Rectal smooth muscle tissue (tissue), 1 donor: ENCODE results near the gene SFSWAP.

ENCODE experiments used
- H3K27ac ChIP-seq: one replicate; pipeline ENCODE4 v1.7.0; 2013; ENCODE audit warnings: low read depth, low read length, inconsistent platforms
- H3K27me3 ChIP-seq: one replicate; pipeline ENCODE4 v1.7.0; 2013; ENCODE audit warnings: low read length; ENCODE audit not compliant: control insufficient read depth, insufficient read depth
- H3K36me3 ChIP-seq: one replicate; pipeline ENCODE4 v1.7.0; 2013; ENCODE audit warnings: low read length; ENCODE audit not compliant: control insufficient read depth, insufficient read depth
- H3K4me1 ChIP-seq: one replicate; pipeline ENCODE4 v1.7.0; 2013; ENCODE audit warnings: low read length; ENCODE audit not compliant: control insufficient read depth, insufficient read depth
- H3K4me3 ChIP-seq: one replicate; pipeline ENCODE4 v1.7.0; 2013; ENCODE audit warnings: low read length
- H3K9ac ChIP-seq: one replicate; pipeline ENCODE4 v1.7.0; 2013; ENCODE audit warnings: low read length

Gene SFSWAP

DNA sequence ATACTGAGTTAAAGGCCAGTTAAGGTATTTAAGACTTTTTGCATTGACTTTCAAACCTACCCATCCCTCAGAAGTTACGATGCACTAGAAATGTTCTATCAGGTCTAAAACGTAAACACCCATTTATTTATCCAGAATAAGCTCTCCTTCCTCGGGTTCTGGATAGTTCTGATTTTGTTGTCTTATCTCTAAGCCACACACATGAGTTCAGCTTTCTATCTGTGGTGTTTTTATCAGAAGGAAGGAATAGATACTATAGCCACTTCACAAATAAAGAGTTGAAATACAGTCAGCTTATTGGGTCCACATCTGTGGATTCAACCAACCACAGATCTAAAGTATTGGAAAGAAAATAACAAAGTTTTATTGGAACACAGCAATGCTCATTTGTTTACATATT is 5.4 kb downstream of the SFSWAP start:
- H3K4me1 ChIP-seq, result peaks cover 10% of the 10 kb centered on the region
- H3K36me3 ChIP-seq, result peaks cover 46% of the 10 kb centered on the region
- no peaks in the 10 kb centered on the region for H3K27me3 ChIP-seq
- H3K4me3 ChIP-seq, result no peak overlapping the region
- H3K27ac ChIP-seq, result no peak overlapping the region
- H3K9ac ChIP-seq, result no peak overlapping the region

DNA sequence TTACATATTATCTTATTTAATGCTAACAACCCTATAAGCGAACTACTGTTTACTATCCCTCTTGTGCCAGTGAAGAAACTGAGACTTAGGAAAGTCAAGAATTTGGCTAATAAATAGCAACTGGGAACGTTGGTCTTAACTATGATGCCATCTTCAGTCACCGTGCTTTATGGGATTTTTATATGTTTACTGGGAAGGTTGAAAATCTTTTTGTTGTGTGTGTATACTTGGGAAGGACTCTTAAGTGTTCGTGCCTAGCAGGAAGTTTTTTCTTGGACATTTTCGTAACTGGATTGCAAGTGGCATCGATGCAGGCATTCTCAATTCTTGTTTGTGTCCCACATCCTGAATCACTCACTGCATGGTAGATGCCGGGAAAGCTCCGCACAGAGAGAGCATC is 9.4 kb downstream of the SFSWAP start:
- Histone ChIP-seq H3K36me3 (peaks cover 41% of the 10 kb centered on the region), H3K4me3 (no peak overlapping the region), H3K9ac (no peak overlapping the region), H3K4me1 (no peaks in the 10 kb centered on the region), H3K27me3 (no peaks in the 10 kb centered on the region), H3K27ac (no peak overlapping the region)

DNA sequence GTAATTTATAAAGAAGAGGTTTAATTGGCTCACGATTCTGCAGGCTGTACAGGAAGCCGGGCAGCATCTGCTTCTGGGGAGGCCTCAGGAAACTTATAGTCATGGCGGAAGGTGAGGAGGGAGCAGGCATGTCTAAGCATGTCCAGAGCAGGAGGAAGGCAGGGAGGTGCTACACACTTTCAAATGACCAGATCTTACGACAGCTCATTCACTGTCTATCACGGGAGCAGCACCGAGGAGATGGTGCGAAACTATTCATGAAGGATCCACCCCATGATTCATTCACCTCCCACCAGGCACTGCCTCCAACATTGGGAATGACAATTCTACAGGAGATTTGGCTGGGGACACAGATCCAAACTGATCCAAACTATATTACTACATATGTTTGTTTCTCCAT is 10.0 kb downstream of the SFSWAP start:
- no peak overlapping the region for H3K4me3 ChIP-seq
- peaks cover 41% of the 10 kb centered on the region for H3K36me3 ChIP-seq
- no peak overlapping the region for H3K9ac ChIP-seq
- no peaks in the 10 kb centered on the region for H3K4me1 ChIP-seq
- no peaks in the 10 kb centered on the region for H3K27me3 ChIP-seq
- H3K27ac ChIP-seq, result no peak overlapping the region

DNA sequence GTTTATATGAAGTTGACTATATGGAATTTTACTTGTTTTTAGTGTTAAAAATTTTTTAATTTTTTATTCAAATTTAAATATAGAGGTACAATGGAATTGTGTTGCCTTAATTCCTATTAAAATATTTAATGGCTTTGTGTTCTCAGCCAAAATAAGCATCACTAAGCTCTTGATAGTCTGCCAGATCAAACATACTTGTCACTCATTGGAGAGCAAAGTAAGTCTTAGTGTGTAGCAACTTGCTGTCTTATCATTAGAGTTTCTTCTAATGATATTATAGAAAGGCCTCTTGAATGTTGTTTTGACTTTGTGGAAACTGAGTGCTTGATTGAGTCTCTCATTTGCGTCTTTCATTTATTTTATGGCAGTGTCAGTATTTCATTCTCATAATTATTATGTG is 10.7 kb downstream of the SFSWAP start:
- Histone ChIP-seq H3K27me3 (no peaks in the 10 kb centered on the region), H3K4me1 (no peaks in the 10 kb centered on the region), H3K9ac (no peak overlapping the region), H3K36me3 (peaks cover 36% of the 10 kb centered on the region), H3K27ac (no peak overlapping the region), H3K4me3 (no peak overlapping the region)

DNA sequence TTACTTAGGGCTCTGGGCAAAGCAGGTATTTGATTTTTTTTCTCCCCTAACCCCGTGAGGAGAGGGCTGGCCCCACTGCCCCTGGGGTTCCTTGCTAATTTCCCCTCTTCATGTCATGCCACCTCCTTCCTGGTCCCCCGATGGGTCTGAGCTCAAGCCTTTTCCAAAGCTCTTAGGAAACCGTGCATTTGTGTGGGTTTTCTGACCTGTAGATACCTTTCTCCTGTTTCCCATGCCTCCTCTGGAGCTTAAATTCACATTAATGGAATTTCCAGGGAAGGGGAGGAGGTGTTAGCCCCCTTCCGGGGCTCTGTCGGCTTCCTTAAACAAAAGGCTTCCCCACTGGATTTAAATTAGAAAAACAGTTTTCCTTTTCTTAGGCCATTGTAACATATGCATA is 12.6 kb downstream of the SFSWAP start:
- H3K27ac ChIP-seq, result no peak overlapping the region

DNA sequence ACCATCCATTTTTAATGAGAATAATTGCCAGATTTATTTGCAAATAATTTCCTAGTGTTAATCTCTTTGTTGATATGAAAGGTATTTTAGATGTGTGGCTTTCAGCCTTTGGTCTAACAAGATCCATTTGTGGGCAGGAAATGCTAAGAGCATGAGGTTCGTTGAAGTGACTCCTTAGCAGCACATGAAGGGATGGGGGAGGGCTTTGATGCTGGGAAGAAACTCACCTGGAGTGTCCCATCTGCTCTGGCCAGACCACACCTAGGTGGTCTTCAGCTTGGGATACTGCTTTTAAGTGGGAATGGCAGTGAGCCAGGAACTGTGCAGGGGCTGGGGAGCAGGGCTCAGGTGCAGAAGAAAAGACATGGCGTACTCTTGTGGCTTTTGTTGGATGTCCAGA is 13.6 kb downstream of the SFSWAP start:
- no peak overlapping the region for H3K9ac ChIP-seq
- no peak overlapping the region for H3K27ac ChIP-seq
- no peaks in the 10 kb centered on the region for H3K27me3 ChIP-seq
- H3K36me3 ChIP-seq, result peaks cover 45% of the 10 kb centered on the region
- no peak overlapping the region for H3K4me3 ChIP-seq
- no peaks in the 10 kb centered on the region for H3K4me1 ChIP-seq

More for the DNA sequence above, 12.6 kb downstream of the SFSWAP start:
- Histone ChIP-seq H3K4me1 (no peaks in the 10 kb centered on the region), H3K9ac (no peak overlapping the region), H3K4me3 (no peak overlapping the region), H3K27me3 (no peaks in the 10 kb centered on the region), H3K36me3 (peaks cover 46% of the 10 kb centered on the region)

DNA sequence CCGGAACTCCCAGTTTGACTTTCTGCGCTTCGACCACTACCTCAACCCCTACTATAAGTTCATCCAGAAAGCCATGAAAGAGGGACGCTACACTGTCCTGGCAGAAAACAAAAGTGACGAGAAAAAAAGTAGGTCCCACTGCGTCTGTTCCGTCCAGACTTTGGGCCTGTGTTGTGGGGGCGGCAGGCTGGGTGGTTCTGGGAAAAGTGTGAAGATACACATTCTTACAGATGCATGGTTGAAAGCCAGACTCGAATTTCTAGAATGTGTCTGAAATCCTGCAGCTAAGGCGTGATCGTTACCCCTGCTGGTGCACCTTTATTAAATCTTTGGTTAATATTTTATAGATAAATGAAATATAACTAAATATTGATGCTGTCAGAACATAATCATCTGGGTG is 14.6 kb downstream of the SFSWAP start:
- H3K36me3 ChIP-seq, result peaks cover 44% of the 10 kb centered on the region
- H3K27me3 ChIP-seq, result no peaks in the 10 kb centered on the region
- H3K27ac ChIP-seq, result no peak overlapping the region
- no peaks in the 10 kb centered on the region for H3K4me1 ChIP-seq
- no peak overlapping the region for H3K4me3 ChIP-seq
- H3K9ac ChIP-seq, result no peak overlapping the region

DNA sequence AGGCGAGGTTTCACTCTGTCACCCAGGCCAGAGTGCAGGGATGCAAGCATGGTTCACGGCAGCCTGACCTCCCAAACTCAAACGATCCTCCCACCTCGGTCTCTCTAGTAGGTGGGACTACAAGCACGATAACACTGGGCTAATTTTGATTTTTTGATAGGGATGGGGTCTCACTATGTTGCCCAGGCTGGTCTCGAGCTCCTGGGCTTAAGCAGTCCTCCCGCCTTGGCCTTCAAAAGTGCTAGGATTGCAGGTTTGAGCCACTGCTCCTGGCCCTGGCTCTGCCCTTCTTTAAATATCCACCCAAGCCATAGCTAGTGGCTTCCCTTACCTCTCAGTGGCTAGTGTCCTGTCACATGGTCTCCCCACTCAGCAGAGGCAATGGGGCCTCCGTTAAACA is 17.8 kb downstream of the SFSWAP start:
- Histone ChIP-seq H3K9ac (no peak overlapping the region), H3K27ac (no peak overlapping the region), H3K4me3 (no peak overlapping the region), H3K27me3 (no peaks in the 10 kb centered on the region), H3K4me1 (no peaks in the 10 kb centered on the region), H3K36me3 (peaks cover 50% of the 10 kb centered on the region)

DNA sequence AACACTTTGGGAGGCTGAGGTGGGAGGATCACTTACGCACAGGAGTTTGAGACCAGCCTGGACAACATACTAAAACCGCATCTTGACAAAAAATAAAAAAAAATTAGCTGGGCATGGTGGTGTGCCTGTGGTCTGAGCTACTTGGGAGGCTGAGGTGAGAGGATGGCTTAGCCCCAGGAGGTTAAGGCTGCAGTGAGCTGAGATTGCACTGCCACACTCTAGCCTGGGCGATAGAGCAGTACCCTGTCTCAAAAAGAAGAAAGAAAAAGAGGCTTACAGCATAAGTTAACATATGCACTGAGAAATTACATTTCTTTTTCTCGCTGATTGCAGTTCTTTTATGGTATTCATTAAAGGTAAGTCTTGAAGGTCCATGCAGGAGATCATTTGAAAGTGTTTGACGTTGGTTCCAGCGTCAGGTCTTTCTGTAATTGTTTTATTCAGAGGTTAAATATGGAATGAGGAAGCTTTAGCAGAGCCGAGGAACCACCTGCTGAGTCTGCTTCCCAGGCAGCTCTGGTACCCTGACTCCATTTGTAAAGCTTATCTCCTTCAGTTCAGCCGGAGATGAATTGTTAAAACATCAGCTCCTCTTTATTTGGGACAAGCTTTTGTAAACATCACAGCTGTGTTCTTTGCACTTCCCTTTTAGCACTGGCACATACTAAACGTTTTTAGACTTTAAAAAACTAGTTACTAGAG is 18.5 kb downstream of the SFSWAP start:
- Histone ChIP-seq H3K36me3 (peaks cover 56% of the 10 kb centered on the region), H3K9ac (no peak overlapping the region), H3K4me3 (no peak overlapping the region), H3K27ac (no peak overlapping the region), H3K4me1 (no peaks in the 10 kb centered on the region), H3K27me3 (no peaks in the 10 kb centered on the region)

DNA sequence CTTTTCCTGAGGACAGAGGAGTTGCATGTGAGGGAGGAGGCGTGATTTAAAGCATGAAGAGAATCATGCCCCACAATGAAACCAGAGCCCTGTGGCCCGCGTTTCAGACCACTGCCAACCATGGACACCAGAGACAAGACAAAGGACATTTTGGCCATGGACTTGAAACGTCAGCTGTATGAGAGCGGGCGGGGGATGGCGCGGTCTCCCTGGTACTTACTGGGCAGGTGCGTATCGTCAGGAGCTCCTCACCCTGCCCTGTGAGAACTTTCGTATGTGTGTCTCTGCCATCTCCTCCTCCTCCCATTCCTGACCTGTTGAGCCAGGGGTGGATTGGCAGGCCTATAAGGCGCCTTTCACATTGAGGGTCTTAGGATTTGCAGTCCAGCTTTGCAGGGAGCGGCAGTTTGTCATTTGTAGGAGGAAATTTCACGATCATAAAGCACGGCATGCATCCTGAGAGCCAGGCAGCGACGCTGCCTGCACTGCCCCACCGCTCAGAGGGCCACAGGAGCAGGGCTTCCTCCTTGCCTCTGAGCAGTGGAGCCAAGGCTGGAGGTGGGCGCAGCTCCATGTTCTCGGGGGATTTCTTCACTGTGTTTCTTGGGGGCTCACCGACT is 22.2 kb downstream of the SFSWAP start:
- H3K4me3 ChIP-seq, result no peak overlapping the region
- no peaks in the 10 kb centered on the region for H3K27me3 ChIP-seq
- H3K27ac ChIP-seq, result no peak overlapping the region
- H3K9ac ChIP-seq, result no peak overlapping the region
- no peaks in the 10 kb centered on the region for H3K4me1 ChIP-seq
- H3K36me3 ChIP-seq, result peaks cover 53% of the 10 kb centered on the region

DNA sequence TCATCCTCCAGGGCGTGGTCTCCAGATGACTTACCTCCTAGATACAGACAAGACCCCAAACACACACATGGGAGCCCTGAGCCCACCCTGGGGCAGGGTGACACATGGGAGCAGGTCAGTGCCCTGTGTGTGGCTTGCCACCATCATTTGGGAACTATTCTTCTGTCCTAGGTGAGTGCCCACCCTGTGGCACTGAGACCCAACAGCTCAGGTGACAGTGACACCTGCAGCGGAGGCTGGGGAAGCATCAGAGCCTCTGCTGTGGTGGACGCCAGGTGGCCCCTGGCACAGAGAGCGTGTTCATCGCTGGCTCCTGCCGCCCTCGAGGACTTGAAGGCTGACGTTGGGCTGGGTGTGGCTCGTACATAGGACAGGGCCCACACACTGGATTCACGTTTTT is 23.0 kb downstream of the SFSWAP start:
- peaks cover 46% of the 10 kb centered on the region for H3K36me3 ChIP-seq
- no peaks in the 10 kb centered on the region for H3K4me1 ChIP-seq
- H3K9ac ChIP-seq, result no peak overlapping the region
- no peaks in the 10 kb centered on the region for H3K27me3 ChIP-seq
- H3K27ac ChIP-seq, result no peak overlapping the region
- no peak overlapping the region for H3K4me3 ChIP-seq

DNA sequence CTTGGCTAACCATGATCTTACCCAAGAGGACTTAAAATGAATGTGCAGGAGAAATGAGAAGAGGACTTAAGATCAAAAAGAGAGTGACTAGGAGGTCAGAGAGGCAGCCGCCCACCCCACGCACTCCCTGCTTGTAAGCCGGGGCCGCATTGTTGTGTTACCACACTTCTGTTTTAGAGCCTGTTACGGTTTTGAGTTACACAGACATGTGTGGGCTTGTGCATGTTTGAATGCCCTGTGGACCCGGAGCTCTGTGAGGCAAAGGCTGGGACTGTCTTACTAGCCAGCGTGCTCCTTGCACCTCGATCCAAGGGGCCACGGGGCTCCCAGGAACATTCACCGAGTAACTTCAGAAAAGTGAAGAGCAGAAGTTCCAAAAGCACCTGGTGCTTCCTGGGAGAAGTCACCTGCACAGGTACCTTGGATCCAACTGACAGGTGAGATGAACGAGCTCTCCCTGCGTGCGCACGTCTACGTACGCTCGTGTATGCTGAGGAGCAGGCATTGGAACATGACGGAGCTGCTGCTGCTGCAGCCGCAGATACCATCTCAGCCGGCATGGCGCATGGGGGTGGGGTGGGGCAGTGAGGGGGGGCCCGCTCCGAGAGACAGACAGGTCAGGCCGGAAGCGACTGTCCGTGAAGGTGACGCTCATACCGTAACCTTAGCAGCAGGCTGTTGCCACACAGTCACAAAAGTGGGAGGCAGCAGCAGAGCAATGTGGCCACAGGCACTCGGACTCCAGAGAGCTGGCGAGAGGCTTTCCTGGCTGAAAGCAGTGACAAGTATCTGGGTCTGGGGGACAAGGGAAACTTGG is 23.7 kb downstream of the SFSWAP start:
- peaks cover 39% of the 10 kb centered on the region for H3K36me3 ChIP-seq
- no peaks in the 10 kb centered on the region for H3K4me1 ChIP-seq
- no peak overlapping the region for H3K4me3 ChIP-seq
- H3K9ac ChIP-seq, result no peak overlapping the region
- no peak overlapping the region for H3K27ac ChIP-seq
- H3K27me3 ChIP-seq, result no peaks in the 10 kb centered on the region
